Suprapubic skin (tissue), 4 donors: ENCODE measurements around the gene AGBL1. TPM values are rescaled to one million over a fixed set of nuclear protein-coding genes. Genes with fewer than 3 reads are reported as not detected.

Experiments
- DNase-seq, 2 donors: peaks; one replicate each; pipeline ENCODE4 v3.0.0-alpha.2; 2019; ENCODE audit warnings: low spot score in 2 of 2
- H3K27ac ChIP-seq: fragments of 200-600 bp; sonication (generic); one replicate; pipeline ENCODE4 v1.5.1; 2019
- H3K27me3 ChIP-seq: fragments of 200-600 bp; sonication (generic); one replicate; pipeline ENCODE4 v1.5.1; 2019
- H3K36me3 ChIP-seq: fragments of 200-600 bp; sonication (generic); one replicate; pipeline ENCODE4 v1.5.1; 2019
- H3K4me1 ChIP-seq: fragments of 200-600 bp; sonication (generic); one replicate; pipeline ENCODE4 v1.5.1; 2019
- H3K4me3 ChIP-seq: fragments of 200-600 bp; sonication (generic); one replicate; pipeline ENCODE4 v1.5.1; 2019; ENCODE audit warnings: mild to moderate bottlenecking
- H3K9me3 ChIP-seq: fragments of 200-600 bp; sonication (generic); one replicate; pipeline ENCODE4 v1.5.1; 2019
- CTCF ChIP-seq, 2 donors: fragments of 200-600 bp in 1 of 2; fragments of 450-650 bp in 1 of 2; sonication (generic) in 1 of 2; IDR thresholded peaks; one replicate each; pipeline ENCODE4 v1.5.1; 2016 to 2019; ENCODE audit warnings: antibody characterized with exemption in 2 of 2, mild to moderate bottlenecking in 1 of 2, moderate library complexity in 1 of 2
- EP300 ChIP-seq: sonication (generic); formaldehyde crosslinking; IDR thresholded peaks from one replicate; pipeline ENCODE4 v1.6.1; 2017; ENCODE audit warnings: antibody characterized with exemption
- POLR2A ChIP-seq, 2 donors: fragments of 450-650 bp; IDR thresholded peaks; one replicate each; pipeline ENCODE4 v1.6.1; 2017; ENCODE audit warnings: antibody characterized with exemption in 2 of 2, mild to moderate bottlenecking in 2 of 2, moderate library complexity in 2 of 2
- POLR2AphosphoS5 ChIP-seq, 3 donors: sonication (generic); formaldehyde crosslinking; IDR thresholded peaks; one replicate each; pipeline ENCODE4 v1.6.1; 2017; ENCODE audit warnings: antibody characterized with exemption in 3 of 3
- WGBS: methylation state at CpG from one replicate; pipeline ENCODE4 v1.1.5; 2018; 5-methylcytosine and 5-hydroxymethylcytosine counted together
- total RNA-seq, 4 donors: library from RNA; depleted of rRNA; stranded (reverse); fragments of >200 nt; gene quantifications; one replicate each; pipeline ENCODE4 v1.1.0, GENCODE V29; 2016

The AGBL1 gene
- total RNA-seq, 4 donors from 2014 or later, result 0.23 to 0.56 TPM; not detected in 2

- Histone ChIP-seq H3K9me3 (no peaks in the 10 kb centered on the region), H3K4me1 (no peaks in the 10 kb centered on the region), H3K27me3 (no peaks in the 10 kb centered on the region), H3K4me3 (no peak overlapping the region), H3K27ac (no peak overlapping the region), H3K36me3 (no peaks in the 10 kb centered on the region)
- no peak for DNase-seq
- no peak for TF ChIP-seq POLR2AphosphoS5 (IDR thresholded peaks at IDR 0.05)
- TF ChIP-seq CTCF (IDR thresholded peaks at IDR 0.05), result no peak
- TF ChIP-seq POLR2A (IDR thresholded peaks at IDR 0.05), result no peak
- no peak for TF ChIP-seq EP300
- WGBS, result 89% methylated on average over 3 of the region's 3 CpGs
Measured at GRCh38 chr15:86403914-86404583, 324.4 kb downstream of the AGBL1 start.

GRCh38 chr15:86408261-86408660 lies 328.6 kb downstream of the AGBL1 start:
- Histone ChIP-seq H3K36me3 (no peaks in the 10 kb centered on the region), H3K4me3 (no peak overlapping the region)
- no peak for DNase-seq

DNA sequence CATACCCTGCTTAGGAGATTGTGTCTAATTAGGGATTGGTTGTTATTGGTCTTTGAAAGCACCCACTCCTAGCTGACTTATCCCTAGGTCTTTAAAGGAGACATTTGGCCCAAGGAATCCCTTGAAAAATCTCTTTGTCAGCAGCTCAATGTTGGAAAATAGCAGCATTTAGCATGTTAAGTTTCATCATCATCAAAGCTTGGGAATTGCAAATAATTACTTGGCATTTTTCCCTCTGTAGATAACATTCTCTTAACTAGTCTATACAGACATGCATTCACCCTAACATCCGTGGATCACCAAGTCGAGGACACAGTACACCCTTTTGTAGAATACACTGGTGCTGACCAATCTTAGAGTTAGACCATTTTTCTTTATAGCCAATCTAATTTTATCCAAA lies 332.2 kb downstream of the AGBL1 start:
- DNase-seq, result no peak
- no peaks in the 10 kb centered on the region for H3K27me3 ChIP-seq
- no peak overlapping the region for H3K27ac ChIP-seq
- TF ChIP-seq POLR2A (IDR thresholded peaks at IDR 0.05) (no peak), POLR2AphosphoS5 (IDR thresholded peaks at IDR 0.05) (no peak)
- no peaks in the 10 kb centered on the region for H3K36me3 ChIP-seq
- H3K9me3 ChIP-seq, result no peaks in the 10 kb centered on the region
- H3K4me3 ChIP-seq, result no peak overlapping the region
- WGBS, result 82% methylated on average over 2 of the region's 2 CpGs
- no peaks in the 10 kb centered on the region for H3K4me1 ChIP-seq

More at GRCh38 chr15:86408261-86408660, 328.6 kb downstream of the AGBL1 start:
- no peak for TF ChIP-seq POLR2A (IDR thresholded peaks at IDR 0.05)
- no peak for TF ChIP-seq CTCF (IDR thresholded peaks at IDR 0.05)
- no peak for TF ChIP-seq POLR2AphosphoS5 (IDR thresholded peaks at IDR 0.05)
- TF ChIP-seq EP300, result no peak
- Histone ChIP-seq H3K9me3 (no peaks in the 10 kb centered on the region), H3K27ac (no peak overlapping the region), H3K27me3 (no peaks in the 10 kb centered on the region), H3K4me1 (no peaks in the 10 kb centered on the region)
- 91% methylated on average over 3 of the region's 3 CpGs for WGBS

DNA sequence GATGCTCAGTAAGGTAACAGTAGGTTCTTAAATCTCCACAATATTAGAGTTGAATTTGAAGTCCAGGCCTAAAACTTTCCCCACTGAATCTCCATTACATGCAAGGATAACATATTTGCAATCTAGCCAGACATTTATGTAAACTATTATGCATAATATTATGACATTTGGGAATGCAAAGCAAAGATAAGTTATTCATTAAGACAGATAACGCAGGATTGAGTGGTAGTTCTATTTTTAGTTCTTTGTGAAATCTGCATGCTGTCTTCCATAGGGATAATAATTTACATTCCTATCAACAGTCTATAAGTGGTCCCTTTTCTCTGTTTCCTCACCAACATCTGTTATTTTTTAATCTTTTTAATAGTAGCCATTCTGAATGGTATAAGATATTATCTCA lies 333.5 kb downstream of the AGBL1 start:
- Histone ChIP-seq H3K4me3 (no peak overlapping the region), H3K36me3 (no peaks in the 10 kb centered on the region), H3K9me3 (no peaks in the 10 kb centered on the region), H3K27ac (no peak overlapping the region), H3K27me3 (no peaks in the 10 kb centered on the region), H3K4me1 (no peaks in the 10 kb centered on the region)
- DNase-seq, result no peak
- TF ChIP-seq EP300, result no peak
- no peak for TF ChIP-seq CTCF (IDR thresholded peaks at IDR 0.05)
- no peak for TF ChIP-seq POLR2A (IDR thresholded peaks at IDR 0.05)
- TF ChIP-seq POLR2AphosphoS5 (IDR thresholded peaks at IDR 0.05), result no peak
- WGBS, result 60% methylated on average over 1 of the region's 1 CpG

DNA sequence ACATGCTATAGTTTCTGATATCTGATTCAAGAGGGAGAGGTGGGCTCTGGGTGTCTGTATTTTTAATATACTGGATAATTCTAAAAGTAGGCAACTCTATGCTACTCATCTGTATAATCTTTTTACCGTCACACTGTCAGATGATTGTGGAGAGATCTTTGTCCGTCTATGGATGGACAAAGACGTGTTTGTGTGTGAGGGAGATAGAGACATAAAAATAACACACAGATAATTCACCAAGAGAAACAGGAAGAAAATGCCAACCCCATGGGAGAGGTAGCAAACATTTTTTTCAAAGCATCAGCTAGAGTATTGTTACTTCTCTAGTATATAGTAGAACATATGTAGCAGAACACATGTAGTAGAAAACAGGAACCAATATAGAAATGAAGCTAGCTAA lies 346.1 kb downstream of the AGBL1 start:
- DNase-seq, result no peak
- TF ChIP-seq POLR2AphosphoS5 (IDR thresholded peaks at IDR 0.05), result no peak
- TF ChIP-seq EP300, result no peak
- TF ChIP-seq CTCF (IDR thresholded peaks at IDR 0.05), result no peak
- no peak for TF ChIP-seq POLR2A (IDR thresholded peaks at IDR 0.05)
- 88% methylated on average over 3 of the region's 3 CpGs for WGBS

More for the DNA sequence above, 346.1 kb downstream of the AGBL1 start:
- no peaks in the 10 kb centered on the region for H3K4me1 ChIP-seq
- no peaks in the 10 kb centered on the region for H3K27me3 ChIP-seq
- peaks cover 6% of the 10 kb centered on the region for H3K9me3 ChIP-seq
- no peak overlapping the region for H3K27ac ChIP-seq
- H3K36me3 ChIP-seq, result no peaks in the 10 kb centered on the region
- no peak overlapping the region for H3K4me3 ChIP-seq
